ENCODE measurements around the gene ARHGAP22. TPM values are rescaled to one million over a fixed set of nuclear protein-coding genes. Genes with fewer than 3 reads are reported as not detected.

The ARHGAP22 gene
- total RNA-seq, 1 experiment from 2014 or later = 13.5 TPM

DNA sequence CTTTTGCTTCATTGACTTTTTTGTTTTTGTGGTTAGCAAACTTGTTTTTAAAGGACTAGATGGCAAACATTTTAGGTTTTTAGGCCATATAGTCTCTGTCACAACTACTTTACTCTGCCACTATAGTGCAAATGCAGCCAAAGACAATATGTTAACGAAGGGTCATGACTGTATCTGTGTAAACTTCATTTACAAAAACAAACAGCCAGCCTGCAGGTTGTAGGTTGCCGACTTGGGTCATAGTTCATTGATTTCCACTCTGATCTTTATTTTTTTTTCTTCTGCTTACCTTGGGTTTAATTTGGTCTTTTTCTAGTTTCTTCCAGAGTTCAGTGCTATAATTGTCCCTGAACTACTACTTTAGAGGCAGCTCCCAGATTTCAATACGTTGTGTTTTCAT lies 120.0 kb downstream of the ARHGAP22 start:
- H3K4me3 Mint-ChIP-seq (ENCODE audit: unreplicated experiment) = no peak overlapping the region
- no peak overlapping the region for H3K4me3 ChIP-seq (ENCODE audit: low read depth, low read length)
- H3K27ac Mint-ChIP-seq (ENCODE audit: unreplicated experiment) = no peak overlapping the region

DNA sequence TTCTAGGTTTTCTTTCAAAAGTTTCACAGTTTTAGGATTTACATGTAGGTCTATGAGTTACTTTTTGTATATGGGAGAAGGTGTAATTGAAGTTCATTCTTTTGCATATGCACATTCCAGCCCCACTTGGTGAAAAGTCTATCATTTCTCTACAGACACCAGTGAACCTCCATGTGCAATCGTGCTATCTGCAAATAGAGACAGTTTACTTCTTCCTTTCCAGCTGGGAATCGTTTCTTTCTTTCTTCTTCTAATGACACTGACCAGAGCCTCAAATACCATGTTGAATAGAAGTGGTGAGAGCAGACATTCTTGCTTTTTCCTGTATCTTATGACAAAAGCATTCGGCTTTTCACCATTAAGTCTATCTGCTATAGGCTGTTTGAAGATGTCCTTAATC lies 122.7 kb downstream of the ARHGAP22 start:
- Histone ChIP-seq H3K4me3 (ENCODE audit: low read depth, low read length) (no peak overlapping the region), H3K36me3 (ENCODE audit: control insufficient read depth, insufficient read depth, low read length) (no peaks in the 10 kb centered on the region), H3K4me1 (peaks cover 10% of the 10 kb centered on the region), H3K9me3 (no peaks in the 10 kb centered on the region), H3K27me3 (replicated peaks; ENCODE audit: control insufficient read depth, insufficient read depth, low read length) (no peaks in the 10 kb centered on the region)
- DNase-seq = no peak
- TF ChIP-seq, protein P1, sequence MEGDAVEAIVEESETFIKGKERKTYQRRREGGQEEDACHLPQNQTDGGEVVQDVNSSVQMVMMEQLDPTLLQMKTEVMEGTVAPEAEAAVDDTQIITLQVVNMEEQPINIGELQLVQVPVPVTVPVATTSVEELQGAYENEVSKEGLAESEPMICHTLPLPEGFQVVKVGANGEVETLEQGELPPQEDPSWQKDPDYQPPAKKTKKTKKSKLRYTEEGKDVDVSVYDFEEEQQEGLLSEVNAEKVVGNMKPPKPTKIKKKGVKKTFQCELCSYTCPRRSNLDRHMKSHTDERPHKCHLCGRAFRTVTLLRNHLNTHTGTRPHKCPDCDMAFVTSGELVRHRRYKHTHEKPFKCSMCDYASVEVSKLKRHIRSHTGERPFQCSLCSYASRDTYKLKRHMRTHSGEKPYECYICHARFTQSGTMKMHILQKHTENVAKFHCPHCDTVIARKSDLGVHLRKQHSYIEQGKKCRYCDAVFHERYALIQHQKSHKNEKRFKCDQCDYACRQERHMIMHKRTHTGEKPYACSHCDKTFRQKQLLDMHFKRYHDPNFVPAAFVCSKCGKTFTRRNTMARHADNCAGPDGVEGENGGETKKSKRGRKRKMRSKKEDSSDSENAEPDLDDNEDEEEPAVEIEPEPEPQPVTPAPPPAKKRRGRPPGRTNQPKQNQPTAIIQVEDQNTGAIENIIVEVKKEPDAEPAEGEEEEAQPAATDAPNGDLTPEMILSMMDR (IDR thresholded peaks at IDR 0.05; ENCODE audit: insufficient read depth in 1 of 2, low read depth in 1 of 2, low read length in 1 of 2, severe bottlenecking in 1 of 2, unreplicated experiment in 1 of 2) = no peak
- no peaks in the 10 kb centered on the region for H3K9me3 Mint-ChIP-seq (ENCODE audit: unreplicated experiment)
- no peak overlapping the region for H3K27ac Mint-ChIP-seq (ENCODE audit: unreplicated experiment)
- intact Hi-C loops (cut with micrococcal nuclease; ENCODE audit: unreplicated experiment) = loop anchor here (1.0 kb wide), 1 partner anchor 18 kb away; no protein-coding TSS in a partner anchor
- H3K36me3 Mint-ChIP-seq (ENCODE audit: insufficient read depth, unreplicated experiment) = no peaks in the 10 kb centered on the region
- no peaks in the 10 kb centered on the region for H3K27me3 Mint-ChIP-seq (ENCODE audit: insufficient read depth, unreplicated experiment)
- ChIA-PET CTCF (no interaction called here), POLR2A (no interaction called here)
- no peak overlapping the region for H3K4me3 Mint-ChIP-seq (ENCODE audit: unreplicated experiment)
- H3K4me1 Mint-ChIP-seq (ENCODE audit: low read depth, unreplicated experiment) = peaks cover 12% of the 10 kb centered on the region
- BruUV-seq (replicated peaks) = no TSS peak

More for the DNA sequence above, 120.0 kb downstream of the ARHGAP22 start:
- peaks cover 12% of the 10 kb centered on the region for H3K4me1 Mint-ChIP-seq (ENCODE audit: low read depth, unreplicated experiment)
- DNase-seq = no peak
- no peaks in the 10 kb centered on the region for H3K27me3 Mint-ChIP-seq (ENCODE audit: insufficient read depth, unreplicated experiment)
- H3K36me3 ChIP-seq (ENCODE audit: control insufficient read depth, insufficient read depth, low read length) = no peaks in the 10 kb centered on the region
- POLR2A ChIA-PET = no interaction called here
- no TSS peak for BruUV-seq (replicated peaks)
- TF ChIP-seq, protein P1 (IDR thresholded peaks at IDR 0.05; ENCODE audit: insufficient read depth in 1 of 2, low read depth in 1 of 2, low read length in 1 of 2, severe bottlenecking in 1 of 2, unreplicated experiment in 1 of 2) = no peak
- CTCF ChIA-PET = interaction anchor here (0.5 kb wide), 1 partner anchor 921 kb away, joined by 4 read pairs; no protein-coding TSS in a partner anchor
- no peaks in the 10 kb centered on the region for H3K36me3 Mint-ChIP-seq (ENCODE audit: insufficient read depth, unreplicated experiment)
- peaks cover 10% of the 10 kb centered on the region for H3K4me1 ChIP-seq
- H3K9me3 ChIP-seq = no peaks in the 10 kb centered on the region
- H3K27me3 ChIP-seq (replicated peaks; ENCODE audit: control insufficient read depth, insufficient read depth, low read length) = no peaks in the 10 kb centered on the region
- no peaks in the 10 kb centered on the region for H3K9me3 Mint-ChIP-seq (ENCODE audit: unreplicated experiment)
- intact Hi-C loops (cut with micrococcal nuclease; ENCODE audit: unreplicated experiment) = loop anchor here (2.0 kb wide), 1 partner anchor 14 kb away; no protein-coding TSS in a partner anchor

DNA sequence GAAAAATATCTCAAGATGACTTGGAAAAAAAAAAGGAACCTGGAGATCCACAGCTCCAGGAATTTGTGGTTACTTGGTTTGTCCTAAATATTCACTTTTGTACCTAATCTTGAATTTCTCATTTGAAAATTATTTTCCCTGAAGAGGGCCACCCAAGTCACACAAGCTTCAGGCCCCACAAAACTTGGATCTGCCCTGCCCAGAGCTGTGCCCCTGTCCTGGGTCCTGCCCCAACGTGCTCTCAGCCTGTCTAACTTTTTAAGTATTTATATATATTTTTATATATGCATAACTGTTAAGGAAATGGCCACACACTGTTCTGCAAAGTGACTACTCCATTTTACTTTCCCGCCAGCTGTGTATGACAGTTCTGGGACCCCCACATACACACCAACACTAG lies 123.5 kb downstream of the ARHGAP22 start:
- Histone ChIP-seq H3K36me3 (ENCODE audit: control insufficient read depth, insufficient read depth, low read length) (no peaks in the 10 kb centered on the region), H3K27me3 (replicated peaks; ENCODE audit: control insufficient read depth, insufficient read depth, low read length) (no peaks in the 10 kb centered on the region), H3K4me1 (peaks cover 10% of the 10 kb centered on the region), H3K9me3 (no peaks in the 10 kb centered on the region), H3K4me3 (ENCODE audit: low read depth, low read length) (no peak overlapping the region)
- ChIA-PET POLR2A (no interaction called here), CTCF (interaction anchor here (1.5 kb wide), 1 partner anchor 175 kb away, joined by 6 read pairs; no protein-coding TSS in a partner anchor)
- Mint-ChIP-seq H3K4me3 (ENCODE audit: unreplicated experiment) (no peak overlapping the region), H3K36me3 (ENCODE audit: insufficient read depth, unreplicated experiment) (no peaks in the 10 kb centered on the region), H3K4me1 (ENCODE audit: low read depth, unreplicated experiment) (peaks cover 12% of the 10 kb centered on the region), H3K9me3 (ENCODE audit: unreplicated experiment) (no peaks in the 10 kb centered on the region), H3K27me3 (ENCODE audit: insufficient read depth, unreplicated experiment) (no peaks in the 10 kb centered on the region), H3K27ac (ENCODE audit: unreplicated experiment) (no peak overlapping the region)
- DNase-seq = no peak
- BruUV-seq (replicated peaks) = no TSS peak
- intact Hi-C loops (cut with micrococcal nuclease; ENCODE audit: unreplicated experiment) = no loop called here
- TF ChIP-seq, protein P1 (IDR thresholded peaks at IDR 0.05; ENCODE audit: insufficient read depth in 1 of 2, low read depth in 1 of 2, low read length in 1 of 2, severe bottlenecking in 1 of 2, unreplicated experiment in 1 of 2) = no peak

All from Caco-2 (cell line).